GM12878 (cell line): ENCODE data around the gene MYG1. TPM values are rescaled to one million over a fixed set of nuclear protein-coding genes. Genes with fewer than 3 reads are reported as not detected.
A peak's percentile ranks its signal among the peaks of the same experiment; 100 is the strongest.

Source experiments
- ATAC-seq: fragments of 200-7000 bp; cut with Tn5 transposase; 3 replicates; pipeline ENCODE4 v1.9.1; 2020; ENCODE audit warnings: mild to moderate bottlenecking, moderate library complexity
- BruUV-seq: library from RNA; stranded (reverse); fragments of 400-500 nt; replicated peaks from 2 replicates; lab custom pipeline; 2021; lab: Mats Ljungman, UMichigan
- CTCF ChIA-PET: fragments of 300-600 bp; sonication (Branson Sonifier 250); formaldehyde crosslinking; extraction: SDS; loops from one replicate; lab custom pipeline; 2021; ENCODE audit warnings: inconsistent platforms; lab: Yijun Ruan, JAX
- POLR2A ChIA-PET: fragments of 350-600 bp; formaldehyde crosslinking; extraction: SDS; loops from one replicate; lab custom pipeline; 2021; ENCODE audit warnings: inconsistent platforms; lab: Charles Lee
- RAD21 ChIA-PET: fragments of 300-600 bp; sonication (Branson Sonifier 250); formaldehyde crosslinking; loops from one replicate; lab custom pipeline; 2023; ENCODE audit warnings: antibody characterized with exemption; ENCODE audit not compliant: unreplicated experiment; lab: Charles Lee
- SMC1A ChIA-PET: fragments of 300-600 bp; sonication (Branson Sonifier 250); formaldehyde crosslinking; loops from one replicate; lab custom pipeline; 2023; ENCODE audit not compliant: unreplicated experiment, uncharacterized antibody; lab: Charles Lee
- DNase-seq: peaks from one replicate; pipeline ENCODE4 v3.0.0-alpha.2; 2011; ENCODE audit warnings: low read depth, low spot score
- FAIRE-seq: peaks from 3 replicates; lab custom pipeline; 2011; peaks lifted over from hg19 to GRCh38; lab: Jason Lieb, UNC
- H2AFZ ChIP-seq: 2 replicates; pipeline ENCODE4 v1.6.0; 2011; ENCODE audit warnings: low read depth, low read length, control low read depth; ENCODE audit not compliant: control insufficient read depth
- H3K27ac ChIP-seq: 2 replicates; pipeline ENCODE4 v1.5.1; 2011; ENCODE audit warnings: control low read depth; ENCODE audit not compliant: control insufficient read depth, insufficient read depth
- H3K27me3 ChIP-seq, 2 experiments: replicated peaks in 1 of 2; 2 replicates each; pipeline versions ENCODE4 v1.6.0 to v1.6.1; 2011; ENCODE audit warnings: low read length in 1 of 2; ENCODE audit not compliant: control insufficient read depth in 2 of 2, insufficient read depth in 2 of 2
- H3K36me3 ChIP-seq, 2 experiments: 2 replicates each; pipeline ENCODE4 v1.5.1; 2011; ENCODE audit warnings: low read length in 1 of 2; ENCODE audit not compliant: control insufficient read depth in 2 of 2, insufficient read depth in 2 of 2
- H3K4me1 ChIP-seq: 2 replicates; pipeline ENCODE4 v1.6.1; 2011; ENCODE audit warnings: mild to moderate bottlenecking, low read length, moderate library complexity, mixed read lengths; ENCODE audit not compliant: control insufficient read depth, insufficient read depth
- H3K4me2 ChIP-seq: 2 replicates; pipeline ENCODE4 v1.6.0; 2011; ENCODE audit warnings: control low read depth; ENCODE audit not compliant: control insufficient read depth, insufficient read depth
- H3K4me3 ChIP-seq: fragments of 200-600 bp; sonication (generic); 2 replicates; pipeline ENCODE4 v1.5.1; 2016
- H3K79me2 ChIP-seq: 2 replicates; pipeline ENCODE4 v1.6.0; 2011; ENCODE audit warnings: low read length; ENCODE audit not compliant: control insufficient read depth, insufficient read depth
- H3K9ac ChIP-seq: 2 replicates; pipeline ENCODE4 v1.8.0; 2011; ENCODE audit warnings: low read length, control low read depth, mixed read lengths; ENCODE audit not compliant: control insufficient read depth, insufficient read depth
- H3K9me3 ChIP-seq: replicated peaks from 3 replicates; pipeline ENCODE4 v1.5.1; 2011; ENCODE audit warnings: mild to moderate bottlenecking, low read length; ENCODE audit not compliant: control insufficient read depth, insufficient read depth
- H4K20me1 ChIP-seq: 2 replicates; pipeline ENCODE4 v1.6.0; 2011; ENCODE audit not compliant: control insufficient read depth, insufficient read depth
- ETV6 ChIP-seq, 2 experiments: fragments of 450-650 bp in 1 of 2; IDR thresholded peaks in 1 of 2; conservative IDR thresholded peaks in 1 of 2; 2 replicates each; pipeline ENCODE4 v1.6.1; 2014; ENCODE audit warnings: antibody characterized with exemption in 1 of 2, borderline replicate concordance in 1 of 2, low read depth in 1 of 2, mild to moderate bottlenecking in 1 of 2, moderate library complexity in 1 of 2
- SMC3 ChIP-seq: IDR thresholded peaks from 2 replicates; pipeline ENCODE4 v1.6.1; 2011; ENCODE audit warnings: low read length, improper control_type of control experiment, borderline replicate concordance
- SPI1 ChIP-seq: IDR thresholded peaks from 2 replicates; pipeline ENCODE4 v1.6.1; 2011; ENCODE audit warnings: low read depth, mild to moderate bottlenecking, low read length, moderate library complexity, borderline replicate concordance; ENCODE audit not compliant: insufficient read depth
- YY1 ChIP-seq: IDR thresholded peaks from 2 replicates; pipeline ENCODE4 v1.6.1; 2011; ENCODE audit warnings: low read depth, mild to moderate bottlenecking, low read length
- ZNF274 ChIP-seq: IDR thresholded peaks from one replicate; pipeline ENCODE4 v1.8.0; 2011; ENCODE audit not compliant: insufficient read length, insufficient read depth
- WGBS: methylation state at CpG from one replicate; pipeline ENCODE4 v1.1.6; 2016; ENCODE audit warnings: low lambda C conversion rate; ENCODE audit not compliant: insufficient replicate concordance, insufficient coverage; ENCODE audit errors: missing lambda C conversion rate; 5-methylcytosine and 5-hydroxymethylcytosine counted together
- in situ Hi-C: fragments of 300-500 bp; cut with MboI; formaldehyde crosslinking; loops from 9 replicates; pipeline ENCODE4 v1.14.3; 2018; ENCODE audit warnings: mixed read lengths
- intact Hi-C: fragments of 100-400 bp; cut with micrococcal nuclease; formaldehyde crosslinking; loops from one replicate; pipeline ENCODE4 v1.14.2; 2022; ENCODE audit not compliant: unreplicated experiment
- polyA plus RNA-seq, 11 experiments: library from polyadenylated mRNA; depleted of rRNA in 4 of 11; unstranded in 6 of 11; stranded (reverse) in 5 of 11; fragments of >200 nt; fragmentation: Nextera tagmentation in 4 of 11; fragmentation: Illumina TruSeq in 1 of 11; extraction: Ambion mirVana in 4 of 11; extraction: Trizol in 1 of 11; gene quantifications; 1 replicate in 1 of 11; 2 replicates in 10 of 11; pipeline versions ENCODE4 v1.2.1 to v1.2.3, GENCODE V29; 2011 to 2016; ENCODE audit warnings: inconsistent platforms in 2 of 11, missing spikeins in 2 of 11, low read depth in 1 of 11
- total RNA-seq, 4 experiments: library from RNA; depleted of rRNA in 3 of 4; stranded (reverse); fragments of >200 nt in 3 of 4; fragmentation: Illumina TruSeq in 1 of 4; extraction: Trizol in 1 of 4; gene quantifications; 2 replicates each; pipeline versions ENCODE4 v1.2.1 to v1.2.3, GENCODE V29; 2013 to 2021

The MYG1 gene
- total and polyA plus RNA-seq, 10 of the 15 experiments (the other 5 are each of a cell fraction or from before 2014, with no cell fraction given), result 20.7 to 81.0 (median 49.4) TPM

DNA sequence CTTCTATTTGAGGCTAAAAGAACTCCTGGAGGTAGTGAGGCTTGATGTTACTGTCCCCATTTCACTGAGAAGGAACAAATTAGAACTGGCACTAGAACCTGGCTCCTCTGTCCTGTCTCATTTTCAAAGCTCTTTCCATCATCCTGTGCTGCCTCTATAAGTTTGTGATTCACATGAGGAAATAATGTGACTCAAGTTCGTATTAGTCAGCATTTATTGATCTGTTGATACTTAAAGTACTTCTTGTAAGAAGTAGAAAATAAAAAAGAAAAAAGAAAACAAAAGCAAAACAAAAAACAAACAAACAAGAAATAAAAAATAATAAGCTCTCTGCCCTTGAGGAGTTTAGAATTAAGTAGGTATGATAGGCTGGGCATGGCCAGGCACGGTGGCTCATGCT, 33.7 kb upstream of the MYG1 start:
- CTCF ChIA-PET, result interaction anchor here (0.6 to 7.2 kb wide), 7 partner anchors 11 to 200 kb away, joined by 4 to 134 read pairs (median 68); partner anchors contain the start of gene AAAS
- TF ChIP-seq ETV6 (conservative IDR thresholded peaks at IDR 0.05 in 1 of 2, IDR thresholded peaks at IDR 0.05 in 1 of 2; ENCODE audit: borderline replicate concordance in 1 of 2, low read depth in 1 of 2), result no peak
- TF ChIP-seq ZNF274, result no peak
- TF ChIP-seq YY1, result no peak
- Histone ChIP-seq H4K20me1 (no peaks in the 10 kb centered on the region), H3K36me3 (peaks cover 0 to 6% of the 10 kb centered on the region in 2 experiments; a peak in 1 of 4 replicates), H3K9ac (no peak overlapping the region), H2AFZ (no peak overlapping the region), H3K27ac (no peak overlapping the region), H3K27me3 (no peaks in the 10 kb centered on the region), H3K4me1 (peaks cover 14% of the 10 kb centered on the region), H3K79me2 (peaks cover 26% of the 10 kb centered on the region), H3K4me2 (no peak overlapping the region), H3K9me3 (no peaks in the 10 kb centered on the region), H3K4me3 (no peak overlapping the region)
- intact Hi-C loops (loop anchor here (5.0 kb wide), 1 partner anchor 43 kb away; no protein-coding TSS in a partner anchor), in situ Hi-C loops (no loop called here)
- RAD21 ChIA-PET, result interaction anchor here (8.8 kb wide), 1 partner anchor 50 kb away, joined by 146 read pairs; no protein-coding TSS in a partner anchor
- POLR2A ChIA-PET, result interaction anchor here (1.1 to 1.3 kb wide), 3 partner anchors 9 to 56 kb away, joined by 3 to 6 read pairs (median 3); no protein-coding TSS in a partner anchor
- DNase-seq (no peak), FAIRE-seq (no peak), ATAC-seq (no peak)
- no TSS peak for BruUV-seq
- 56% methylated on average over 2 of the region's 2 CpGs for WGBS
- SMC1A ChIA-PET, result interaction anchor here (0.6 to 7.7 kb wide), 6 partner anchors 12 to 149 kb away, joined by 3 to 155 read pairs (median 10); partner anchors contain the start of gene ITGB7

DNA sequence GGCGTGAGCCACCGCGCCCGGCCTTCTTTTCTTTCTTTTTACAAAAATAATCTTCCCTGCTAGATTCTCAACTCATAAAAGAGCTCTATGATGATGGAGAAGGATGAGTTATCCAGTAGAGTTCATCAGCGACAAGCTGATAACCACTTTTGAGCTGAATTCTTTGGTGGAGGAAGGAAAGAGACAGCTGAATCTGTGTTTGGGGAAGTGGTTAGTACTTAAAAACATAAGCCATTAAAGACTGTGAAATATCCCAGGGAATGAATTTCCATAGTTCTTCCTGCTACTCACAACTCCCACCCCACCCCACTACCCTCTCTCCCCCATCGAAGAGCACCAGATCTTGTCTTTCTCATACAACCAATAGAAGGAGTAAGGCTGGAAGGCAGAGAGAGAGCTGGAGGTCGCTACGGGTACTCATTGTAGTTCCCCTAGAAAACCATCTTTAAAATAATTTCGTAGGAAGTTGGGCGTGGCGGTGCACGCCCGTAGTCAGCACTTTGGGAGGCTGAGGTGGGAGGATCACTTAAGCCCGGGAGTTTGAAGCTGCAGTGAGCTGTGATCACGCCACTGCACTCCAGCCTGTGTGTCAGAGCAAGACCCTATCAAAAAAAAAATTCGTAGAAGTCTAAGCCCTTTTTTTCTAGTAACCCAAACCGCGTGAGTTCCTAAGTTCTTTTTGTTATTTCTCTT, 32.0 kb upstream of the MYG1 start:
- Histone ChIP-seq H3K9ac (peak overlapping the region; percentile 87), H3K27me3 (no peaks in the 10 kb centered on the region), H4K20me1 (no peaks in the 10 kb centered on the region), H3K4me3 (peak overlapping the region; percentile 77), H3K36me3 (peaks cover 0 to 9% of the 10 kb centered on the region in 2 experiments; a peak in 1 of 4 replicates), H3K9me3 (no peaks in the 10 kb centered on the region), H3K27ac (peak overlapping the region; percentile 89), H3K79me2 (peaks cover 26% of the 10 kb centered on the region), H2AFZ (peak overlapping the region; percentile 94), H3K4me2 (peak overlapping the region; percentile 89), H3K4me1 (peaks cover 14% of the 10 kb centered on the region)
- DNase-seq (no peak), ATAC-seq (peak; percentile 42), FAIRE-seq (no peak)
- CTCF ChIA-PET, result interaction anchor here (0.6 to 7.2 kb wide), 28 partner anchors 9 to 479 kb away, joined by 3 to 134 read pairs (median 6); partner anchors contain the start of genes AAAS, CSAD, ITGB7 and PFDN5
- WGBS, result 33% methylated on average over 18 of the region's 18 CpGs
- POLR2A ChIA-PET, result interaction anchor here (0.9 to 3.4 kb wide), 17 partner anchors 11 to 163 kb away, joined by 3 to 26 read pairs (median 5); partner anchors contain the start of genes AAAS, ITGB7, PFDN5 and ZNF740
- intact Hi-C loops (loop anchor here (5.0 kb wide), 1 partner anchor 45 kb away; no protein-coding TSS in a partner anchor), in situ Hi-C loops (no loop called here)
- BruUV-seq, result no TSS peak
- RAD21 ChIA-PET, result interaction anchor here (0.9 to 8.8 kb wide), 16 partner anchors 9 to 233 kb away, joined by 3 to 146 read pairs (median 9); partner anchors contain the start of genes AAAS, CSAD, ITGB7 and PFDN5
- SMC1A ChIA-PET, result interaction anchor here (0.6 to 7.7 kb wide), 21 partner anchors 9 to 922 kb away, joined by 3 to 155 read pairs (median 4); partner anchors contain the start of genes AAAS, ITGB7 and PFDN5
- TF ChIP-seq SMC3, result no peak
- 0 out of 2 replicates have a peak, but pooled peaks have one; percentile 35 for TF ChIP-seq SPI1
